SIG-M5 treated with dmso at 0.1 percent for 504 hours (cell line): ENCODE results near the gene CD79A.
"Not testable (repeated sequence)": the region's sequence is repeated elsewhere in the genome, so short reads cannot be mapped to it uniquely, and the experiment has no call there.

Experiments used
- DNase-seq: peaks from one replicate; lab custom pipeline; 2025; ENCODE audit not compliant: unreplicated experiment; lab: John Stamatoyannopoulos, UW

CD79A gene

DNA sequence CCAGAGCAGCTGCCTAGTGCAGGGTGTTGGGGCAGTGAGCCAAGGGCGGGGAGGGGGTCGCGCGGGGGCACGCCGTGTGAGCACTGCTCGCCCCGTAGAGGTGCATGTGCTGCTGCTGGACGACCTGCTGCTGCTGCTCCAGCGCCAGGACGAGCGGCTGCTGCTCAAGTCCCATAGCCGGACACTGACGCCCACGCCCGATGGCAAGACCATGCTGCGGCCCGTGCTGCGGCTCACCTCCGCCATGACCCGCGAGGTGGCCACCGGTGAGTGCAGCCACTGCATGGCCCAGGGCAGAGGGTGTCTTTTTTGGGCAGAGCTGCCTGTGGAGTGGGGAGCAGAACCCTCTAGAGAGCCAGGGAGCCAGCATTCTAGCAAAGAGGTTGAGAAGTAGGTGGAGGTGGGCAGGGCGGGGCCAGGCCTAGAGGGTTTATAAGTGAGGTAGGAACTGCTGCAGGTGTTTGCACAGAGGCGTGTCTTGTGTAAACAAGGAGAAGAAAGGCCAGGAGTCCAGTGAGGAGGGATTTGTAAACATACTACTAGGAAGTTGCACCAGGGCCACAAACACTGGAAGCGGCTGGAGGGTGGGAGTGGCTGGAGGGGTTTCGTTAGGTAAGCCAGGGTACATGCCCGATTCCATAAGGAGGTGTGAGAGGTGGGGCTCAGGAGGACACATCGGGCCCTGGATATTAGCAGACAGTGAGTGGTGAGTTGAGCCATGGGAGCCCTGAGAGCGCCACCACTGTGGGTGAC, 27.2 kb downstream of the CD79A start:
- peak; percentile 67 for DNase-seq

- DNase-seq = no peak
Observed at GRCh38 chr19:41905273-41906002, 28.4 kb downstream of the CD79A start.

- no peak for DNase-seq
Observed at GRCh38 chr19:41906271-41906670, 29.2 kb downstream of the CD79A start.

DNA sequence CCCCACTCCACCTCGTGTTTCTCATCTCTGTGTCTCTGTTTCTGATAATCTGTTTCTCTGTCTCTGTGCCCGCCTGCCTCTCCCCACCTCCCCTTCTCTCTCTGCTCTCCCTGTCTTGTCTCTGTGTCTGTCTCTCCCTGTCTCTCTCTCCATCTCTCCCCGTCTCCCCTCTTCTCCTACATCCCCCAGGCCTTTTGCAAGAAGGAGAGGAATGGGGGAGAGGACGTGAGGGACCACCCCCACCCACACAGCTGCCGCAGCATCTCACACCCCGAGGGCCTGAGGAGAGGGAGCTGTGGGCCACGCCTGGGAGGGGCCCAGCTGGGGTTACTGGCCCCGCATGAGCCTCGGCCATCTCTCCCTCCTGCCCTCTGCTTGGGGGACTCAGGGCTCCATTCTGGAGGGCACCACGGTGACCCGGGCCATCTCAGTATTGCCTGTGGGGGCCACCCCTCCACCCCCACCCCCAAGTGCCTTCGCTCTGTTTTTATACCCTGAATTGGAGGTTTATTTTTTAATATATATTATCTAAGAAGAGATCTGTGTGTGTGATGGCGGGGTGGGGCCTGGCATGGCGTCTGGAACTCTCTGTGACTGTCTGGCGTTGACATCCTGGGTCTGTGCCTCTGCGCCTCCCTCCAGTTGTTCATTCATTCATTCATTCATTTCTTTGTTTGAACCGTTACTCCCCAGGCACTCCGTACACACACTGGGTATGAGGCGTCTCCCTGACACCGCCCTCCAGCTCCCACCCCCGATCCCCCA, 30.0 kb downstream of the CD79A start:
- no peak for DNase-seq

GRCh38 chr19:41907994-41908615, 31.0 kb downstream of the CD79A start:
- DNase-seq = no peak

DNA sequence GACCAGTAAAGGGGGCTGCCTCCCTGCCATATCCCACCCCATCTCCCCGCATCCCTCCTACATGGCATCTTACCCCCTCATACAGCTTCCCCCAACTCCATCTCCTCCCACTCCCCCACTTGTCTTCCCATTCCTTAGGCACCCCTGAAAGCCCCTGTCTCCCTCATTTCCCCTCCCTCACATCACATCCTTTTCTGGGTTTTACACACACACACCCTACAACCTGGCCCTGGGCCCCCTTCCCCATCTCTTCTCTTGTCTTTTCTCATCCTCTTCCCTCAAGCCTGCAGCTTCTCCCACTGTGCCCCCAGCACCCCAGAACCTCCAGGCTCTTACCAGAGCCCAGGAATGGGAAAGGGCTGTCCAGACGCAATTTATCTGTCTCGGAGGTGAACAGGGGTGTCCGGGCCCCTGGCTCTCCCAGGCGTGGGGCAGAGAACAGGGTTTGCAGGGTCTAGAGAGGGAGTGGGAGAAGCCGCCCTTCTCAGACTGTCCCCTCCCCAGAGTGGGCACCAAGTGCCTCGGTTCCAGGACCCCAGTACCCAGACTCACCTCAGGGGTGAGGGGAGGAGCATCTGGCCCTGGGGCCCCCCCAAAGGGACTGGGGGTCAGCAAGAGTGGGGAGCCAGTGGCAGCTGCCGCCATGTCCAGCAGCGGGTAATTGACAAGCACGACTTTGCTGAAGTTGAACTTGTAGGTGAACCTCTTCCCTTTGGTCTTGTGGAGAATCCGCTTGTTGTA, 31.8 kb downstream of the CD79A start:
- no peak for DNase-seq

DNA sequence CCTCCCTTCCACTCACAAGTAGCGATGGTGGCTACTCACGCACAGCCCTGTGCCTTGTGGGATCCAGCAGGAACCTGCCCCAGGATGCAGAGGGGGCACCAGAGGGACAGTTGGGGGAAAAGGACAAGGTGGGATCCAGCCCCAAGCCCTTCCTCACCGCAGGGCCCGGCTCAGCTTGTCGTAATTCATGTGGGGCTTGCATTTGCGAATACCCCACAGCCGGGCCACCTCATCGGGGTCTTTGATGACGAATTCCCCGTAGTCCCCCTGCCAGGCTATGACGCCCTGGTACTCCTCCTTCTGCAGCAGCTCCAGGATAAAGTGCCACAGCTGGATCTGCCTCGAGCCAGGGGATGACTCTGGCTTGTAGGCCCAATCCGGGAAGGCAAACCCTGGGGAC, 32.6 kb downstream of the CD79A start:
- DNase-seq = no peak

DNA sequence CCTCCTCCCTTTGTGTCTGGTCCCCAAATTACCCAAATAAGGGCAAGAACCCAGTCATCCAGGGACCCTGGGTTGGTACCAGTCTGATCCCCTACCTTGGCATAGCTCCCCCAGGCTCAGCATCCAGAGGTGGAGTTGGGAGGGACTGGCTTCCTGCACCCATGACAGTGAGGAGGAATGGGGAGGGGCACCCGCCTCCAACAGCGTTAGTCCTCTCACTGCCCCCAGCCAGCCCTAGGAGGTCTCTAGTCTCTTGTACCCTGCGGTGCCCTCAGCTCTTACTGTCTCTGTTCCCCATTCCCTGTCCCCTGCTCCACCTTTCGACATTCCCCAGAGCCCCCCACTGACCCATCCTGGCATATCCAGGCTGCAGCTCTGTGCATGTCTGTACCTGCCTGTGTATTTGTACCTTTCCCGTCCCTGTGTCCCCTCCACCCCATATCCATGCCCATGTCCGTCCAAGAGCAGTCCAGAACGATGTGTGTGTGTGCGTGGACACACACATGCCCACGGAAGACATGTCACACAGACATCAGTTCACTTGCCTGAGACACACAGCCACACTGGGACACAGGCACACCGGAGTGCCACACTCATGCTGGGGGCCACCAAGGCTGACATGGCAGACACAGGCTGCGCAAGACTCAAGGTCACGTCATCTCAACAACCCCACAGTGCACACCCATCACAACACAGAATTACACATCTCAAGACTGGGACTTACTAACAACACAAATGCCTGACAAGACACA, 33.3 kb downstream of the CD79A start:
- DNase-seq = no peak

GRCh38 chr19:41910992-41911888, 34.2 kb downstream of the CD79A start:
- no peak for DNase-seq

DNA sequence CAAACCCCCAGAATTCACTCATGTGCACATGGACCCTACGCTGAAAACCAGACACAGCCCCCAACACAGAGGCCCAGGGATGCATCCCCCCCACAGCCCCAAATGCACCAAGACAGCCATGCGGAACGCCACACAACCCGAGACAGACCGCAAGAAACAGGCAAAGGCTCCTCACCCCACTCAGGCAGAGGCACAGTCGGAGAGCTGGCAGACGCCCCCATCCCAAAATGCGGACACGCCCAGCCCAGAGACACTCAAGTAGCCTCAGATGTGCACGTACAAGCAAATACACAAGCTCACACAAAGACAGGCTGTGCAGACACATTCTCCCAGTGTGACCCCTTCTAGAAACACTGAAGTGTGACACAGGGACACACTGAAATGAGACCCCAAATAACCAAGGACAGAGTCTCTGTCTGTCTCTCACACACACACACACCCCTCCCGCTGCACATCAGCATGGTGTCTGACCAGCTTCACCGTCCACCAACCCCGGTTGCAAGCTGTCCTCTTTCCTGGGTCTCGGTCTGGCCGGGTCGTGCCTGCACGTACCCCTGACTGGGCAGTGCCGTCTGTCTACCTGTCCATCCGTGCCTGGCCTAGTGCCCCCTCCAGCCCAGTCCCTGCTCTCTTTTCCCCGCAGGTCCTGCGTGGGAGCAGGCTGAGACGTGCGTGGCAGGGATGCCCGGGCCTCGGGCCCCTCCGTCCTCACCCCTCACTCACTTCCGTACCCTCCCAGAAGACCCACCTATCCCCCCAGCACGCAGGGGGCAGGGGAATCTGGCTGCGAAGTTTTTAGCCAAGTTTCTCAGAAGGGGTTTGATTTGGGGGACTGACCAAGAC, 35.0 kb downstream of the CD79A start:
- DNase-seq = no peak

DNA sequence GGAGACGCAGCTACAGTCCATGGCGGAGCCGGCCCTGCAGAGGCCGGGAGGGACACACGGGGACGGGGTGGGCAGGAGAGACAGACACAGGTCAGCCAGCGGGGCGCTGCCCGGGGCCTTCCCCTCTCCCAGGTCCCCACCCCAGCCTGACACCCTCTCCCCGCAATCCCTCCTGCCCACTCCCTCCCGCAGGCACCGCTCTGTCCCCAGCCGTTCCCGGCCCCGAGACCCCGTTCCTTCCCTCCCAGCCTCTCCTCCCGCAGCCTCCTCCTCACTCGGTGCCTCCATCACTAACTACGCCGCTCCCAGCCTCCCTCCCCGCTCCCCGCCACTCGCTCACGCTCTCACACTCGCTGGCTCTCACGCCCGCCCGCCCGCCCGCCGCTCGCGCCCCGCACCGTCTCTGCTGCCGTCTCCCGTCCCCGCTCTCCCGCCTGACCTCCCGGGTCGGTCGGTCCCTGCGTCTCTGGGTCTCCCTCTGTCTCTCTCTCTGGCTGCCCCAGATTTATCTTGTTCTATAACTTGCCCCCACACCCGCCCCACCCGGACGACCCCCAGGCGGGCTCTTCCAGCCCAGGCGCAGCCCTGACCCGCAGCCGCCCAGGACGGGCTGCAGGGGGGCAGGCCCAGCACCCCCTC, 35.9 kb downstream of the CD79A start:
- no peak for DNase-seq

GRCh38 chr19:41913538-41914423, 36.7 kb downstream of the CD79A start:
- no peak for DNase-seq

DNA sequence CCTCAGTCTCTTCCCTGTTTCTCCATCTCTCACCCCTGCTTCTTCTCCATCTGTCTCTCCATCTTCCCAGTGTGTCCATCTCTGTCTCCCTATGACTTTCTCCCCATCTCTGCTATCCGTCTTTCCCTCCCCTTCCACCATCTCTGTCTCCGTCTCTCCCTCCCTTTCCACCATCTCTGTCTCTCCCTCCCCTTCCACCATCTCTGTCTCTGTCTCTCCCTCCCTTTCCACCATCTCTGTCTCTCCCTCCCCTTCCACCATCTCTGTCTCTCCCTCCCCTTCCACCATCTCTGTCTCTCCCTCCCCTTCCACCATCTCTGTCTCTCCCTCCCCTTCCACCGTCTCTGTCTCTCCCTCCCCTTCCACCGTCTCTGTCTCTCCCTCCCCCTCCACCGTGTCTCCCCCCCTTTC, 37.4 kb downstream of the CD79A start:
- not testable (repeated sequence) for DNase-seq

DNA sequence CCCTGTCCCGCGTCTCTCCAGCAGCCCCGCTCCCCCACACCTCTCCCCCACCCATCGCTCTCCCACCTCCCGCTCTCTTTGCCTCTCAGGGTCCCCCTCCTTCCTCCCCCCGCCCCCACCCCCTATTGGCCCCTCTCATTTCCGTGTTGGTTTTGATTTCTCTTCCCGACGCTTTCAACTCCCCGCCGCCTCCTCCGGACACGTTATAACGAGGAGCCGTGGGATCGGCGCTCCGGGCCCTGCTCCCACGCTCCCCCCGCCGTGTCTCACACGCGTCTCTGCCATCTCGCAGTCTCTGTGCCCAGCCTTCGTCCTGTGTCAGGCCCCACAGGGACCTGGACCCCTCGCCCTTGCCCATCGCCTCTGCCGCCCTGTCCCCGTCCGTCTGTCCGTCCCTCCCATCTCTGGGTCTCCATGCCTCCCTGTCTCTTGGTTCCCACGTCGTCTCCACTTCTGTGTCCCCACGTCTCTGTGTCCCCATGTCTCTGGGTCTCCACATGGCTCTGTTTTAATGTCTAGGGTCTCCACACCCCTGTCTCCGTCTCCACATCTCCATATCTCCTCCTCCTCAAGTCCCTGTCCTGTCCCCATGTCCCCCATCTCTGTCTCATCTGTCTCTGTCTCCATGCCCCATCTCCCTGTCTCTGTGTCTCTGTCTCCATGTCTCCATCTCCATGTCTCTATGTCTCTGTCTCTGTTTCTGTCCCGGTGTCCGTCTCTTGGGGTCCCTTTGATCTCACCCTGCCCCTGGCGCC, 38.1 kb downstream of the CD79A start:
- DNase-seq = no peak

GRCh38 chr19:41915776-41916414, 38.8 kb downstream of the CD79A start:
- no peak for DNase-seq
